ENCODE results near the gene SLC22A5. TPM values are rescaled to one million over a fixed set of nuclear protein-coding genes. Genes with fewer than 3 reads are reported as not detected.

SLC22A5 gene
- total RNA-seq, 1 donor from 2014 or later, result 21.6 TPM

- H3K4me1 Mint-ChIP-seq (ENCODE audit: unreplicated experiment), result peaks cover 39% of the 10 kb centered on the region
- H3K27me3 Mint-ChIP-seq, result no peaks in the 10 kb centered on the region
- no peaks in the 10 kb centered on the region for H3K9me3 Mint-ChIP-seq
- peaks cover 4% of the 10 kb centered on the region for H3K36me3 Mint-ChIP-seq
- DNase-seq (ENCODE audit: extremely low spot score, unreplicated experiment), result no peak
- H3K4me3 Mint-ChIP-seq, result no peak overlapping the region
- no peak for TF ChIP-seq CTCF (conservative IDR thresholded peaks at IDR 0.05)
- H3K27ac Mint-ChIP-seq, result peak overlapping the region; percentile 66
Observed at GRCh38 chr5:132416306-132417009, 46.9 kb downstream of the SLC22A5 start.

GRCh38 chr5:132417010-132417439 lies 47.5 kb downstream of the SLC22A5 start:
- Mint-ChIP-seq H3K4me3 (no peak overlapping the region), H3K4me1 (ENCODE audit: unreplicated experiment) (peaks cover 36% of the 10 kb centered on the region), H3K9me3 (no peaks in the 10 kb centered on the region), H3K36me3 (peaks cover 6% of the 10 kb centered on the region), H3K27me3 (no peaks in the 10 kb centered on the region), H3K27ac (peak overlapping the region; percentile 66)
- DNase-seq (ENCODE audit: extremely low spot score, unreplicated experiment), result no peak
- TF ChIP-seq CTCF (conservative IDR thresholded peaks at IDR 0.05), result no peak

GRCh38 chr5:132417461-132417860 lies 48.0 kb downstream of the SLC22A5 start:
- TF ChIP-seq CTCF (conservative IDR thresholded peaks at IDR 0.05), result no peak
- Mint-ChIP-seq H3K4me3 (no peak overlapping the region), H3K9me3 (no peaks in the 10 kb centered on the region), H3K27ac (peak overlapping the region; percentile 66), H3K4me1 (ENCODE audit: unreplicated experiment) (peaks cover 38% of the 10 kb centered on the region), H3K36me3 (peaks cover 6% of the 10 kb centered on the region), H3K27me3 (no peaks in the 10 kb centered on the region)
- no peak for DNase-seq (ENCODE audit: extremely low spot score, unreplicated experiment)

GRCh38 chr5:132417889-132418485 lies 48.5 kb downstream of the SLC22A5 start:
- TF ChIP-seq CTCF (conservative IDR thresholded peaks at IDR 0.05), result no peak
- Mint-ChIP-seq H3K9me3 (no peaks in the 10 kb centered on the region), H3K27ac (peak overlapping the region; percentile 66), H3K4me1 (ENCODE audit: unreplicated experiment) (peaks cover 41% of the 10 kb centered on the region), H3K4me3 (no peak overlapping the region), H3K27me3 (no peaks in the 10 kb centered on the region), H3K36me3 (peaks cover 6% of the 10 kb centered on the region)
- no peak for DNase-seq (ENCODE audit: extremely low spot score, unreplicated experiment)

GRCh38 chr5:132418881-132419280 lies 49.4 kb downstream of the SLC22A5 start:
- H3K9me3 Mint-ChIP-seq, result no peaks in the 10 kb centered on the region
- no peak for DNase-seq (ENCODE audit: extremely low spot score, unreplicated experiment)
- H3K27me3 Mint-ChIP-seq, result no peaks in the 10 kb centered on the region
- H3K27ac Mint-ChIP-seq, result peak overlapping the region; percentile 89
- no peak for TF ChIP-seq CTCF (conservative IDR thresholded peaks at IDR 0.05)
- peaks cover 10% of the 10 kb centered on the region for H3K36me3 Mint-ChIP-seq
- H3K4me1 Mint-ChIP-seq (ENCODE audit: unreplicated experiment), result peaks cover 49% of the 10 kb centered on the region
- no peak overlapping the region for H3K4me3 Mint-ChIP-seq
